ENCODE data around the gene ST8SIA1. TPM values are rescaled to one million over a fixed set of nuclear protein-coding genes. Genes with fewer than 3 reads are reported as not detected.

The ST8SIA1 gene
- total RNA-seq, 1 experiment from 2014 or later = not detected

GRCh38 chr12:22230280-22230794, 104.2 kb downstream of the ST8SIA1 start:
- H3K79me2 ChIP-seq (ENCODE audit: low read length) = no peaks in the 10 kb centered on the region
- H2AFZ ChIP-seq (ENCODE audit: low read length) = no peak overlapping the region
- H3K9ac ChIP-seq (ENCODE audit: low read length) = no peak overlapping the region
- no peaks in the 10 kb centered on the region for H3F3A ChIP-seq (ENCODE audit: low read length, unreplicated experiment)
- DNase-seq (peak; percentile 14), ATAC-seq (peak; percentile 29; the same call in 1 of the 2 replicates)
- H3K4me1 ChIP-seq (ENCODE audit: insufficient read depth, low read length) = peaks cover 4% of the 10 kb centered on the region; the same call in 1 of the 2 replicates
- no TSS peak for BruUV-seq (replicated peaks)
- H3K9me3 ChIP-seq (ENCODE audit: low read length) = no peaks in the 10 kb centered on the region
- H3K36me3 ChIP-seq (ENCODE audit: low read depth, low read length) = no peaks in the 10 kb centered on the region
- peaks cover 6% of the 10 kb centered on the region; the same call in 1 of the 2 replicates for H3K27me3 ChIP-seq (ENCODE audit: low read length)
- no peak overlapping the region for H3K4me2 ChIP-seq (ENCODE audit: low read length)
- TF ChIP-seq EZH2 (IDR thresholded peaks at IDR 0.05; ENCODE audit: low read length, unreplicated experiment) (no peak), EZH2phosphoT487 (IDR thresholded peaks at IDR 0.05; ENCODE audit: borderline replicate concordance, low read length) (no peak), CTCF (conservative IDR thresholded peaks at IDR 0.05; ENCODE audit: low read depth, low read length) (no peak)
- no peaks in the 10 kb centered on the region for H3K9me2 ChIP-seq (replicated peaks; ENCODE audit: low read length)
- H3K4me3 ChIP-seq (ENCODE audit: low read length) = no peak overlapping the region
- intact Hi-C loops (cut with micrococcal nuclease) = no loop called here
- CTCF ChIA-PET = no interaction called here
- no peaks in the 10 kb centered on the region for H4K20me1 ChIP-seq (ENCODE audit: low read length)
- POLR2A ChIA-PET (ENCODE audit: unreplicated experiment) = no interaction called here
- no peak overlapping the region for H3K27ac ChIP-seq (ENCODE audit: low read length)

GRCh38 chr12:22229652-22230279, 104.7 kb downstream of the ST8SIA1 start:
- TF ChIP-seq EZH2phosphoT487 (IDR thresholded peaks at IDR 0.05; ENCODE audit: borderline replicate concordance, low read length) (no peak), CTCF (conservative IDR thresholded peaks at IDR 0.05; ENCODE audit: low read depth, low read length) (no peak), EZH2 (IDR thresholded peaks at IDR 0.05; ENCODE audit: low read length, unreplicated experiment) (no peak)
- intact Hi-C loops (cut with micrococcal nuclease) = no loop called here
- no peak overlapping the region for H3K9ac ChIP-seq (ENCODE audit: low read length)

More at GRCh38 chr12:22229652-22230279, 104.7 kb downstream of the ST8SIA1 start:
- Histone ChIP-seq H3K4me3 (ENCODE audit: low read length) (no peak overlapping the region), H3K9me3 (ENCODE audit: low read length) (no peaks in the 10 kb centered on the region), H3K79me2 (ENCODE audit: low read length) (no peaks in the 10 kb centered on the region), H3K36me3 (ENCODE audit: low read depth, low read length) (no peaks in the 10 kb centered on the region), H2AFZ (ENCODE audit: low read length) (no peak overlapping the region), H3K4me1 (ENCODE audit: insufficient read depth, low read length) (peaks cover 4% of the 10 kb centered on the region; the same call in 1 of the 2 replicates), H3F3A (ENCODE audit: low read length, unreplicated experiment) (no peaks in the 10 kb centered on the region), H4K20me1 (ENCODE audit: low read length) (no peaks in the 10 kb centered on the region), H3K9me2 (replicated peaks; ENCODE audit: low read length) (no peaks in the 10 kb centered on the region), H3K27ac (ENCODE audit: low read length) (no peak overlapping the region), H3K4me2 (ENCODE audit: low read length) (no peak overlapping the region), H3K27me3 (ENCODE audit: low read length) (peaks cover 12% of the 10 kb centered on the region; the same call in 1 of the 2 replicates)
- no peak for DNase-seq
- no TSS peak for BruUV-seq (replicated peaks)
- CTCF ChIA-PET = no interaction called here
- POLR2A ChIA-PET (ENCODE audit: unreplicated experiment) = no interaction called here
- no peak for ATAC-seq

Data from PC-3 (cell line).